H9 (cell line): Measurements from ENCODE around the gene ISY1. TPM values are rescaled to one million over a fixed set of nuclear protein-coding genes. Genes with fewer than 3 reads are reported as not detected.

Experiments used
- DNase-seq: peaks from one replicate; pipeline ENCODE4 v3.0.0-alpha.2; 2017
- H2AFZ ChIP-seq: one replicate; pipeline ENCODE4 v1.6.1; 2013; ENCODE audit warnings: mild to moderate bottlenecking, low read length, control low read depth, moderate library complexity
- H2AK5ac ChIP-seq: 2 replicates; pipeline ENCODE4 v1.6.1; 2013; ENCODE audit warnings: low read length, control low read depth, mixed read lengths; ENCODE audit not compliant: insufficient read length
- H2BK120ac ChIP-seq: one replicate; pipeline ENCODE4 v1.6.1; 2013; ENCODE audit warnings: low read depth, mild to moderate bottlenecking, low read length, control low read depth, inconsistent platforms; ENCODE audit not compliant: poor library complexity, severe bottlenecking
- H2BK12ac ChIP-seq: 2 replicates; pipeline ENCODE4 v1.6.1; 2013; ENCODE audit warnings: low read length, control low read depth, mixed read lengths, low read depth; ENCODE audit not compliant: insufficient read length
- H2BK15ac ChIP-seq: 2 replicates; pipeline ENCODE4 v1.6.1; 2013; ENCODE audit warnings: low read depth, low read length, control low read depth
- H2BK20ac ChIP-seq: one replicate; pipeline ENCODE4 v1.6.1; 2013; ENCODE audit warnings: low read depth, mild to moderate bottlenecking, low read length, control low read depth, inconsistent platforms; ENCODE audit not compliant: poor library complexity, severe bottlenecking
- H2BK5ac ChIP-seq: 2 replicates; pipeline ENCODE4 v1.6.1; 2013; ENCODE audit warnings: low read length, control low read depth, mixed read lengths; ENCODE audit not compliant: insufficient read length
- H3K14ac ChIP-seq: 2 replicates; pipeline ENCODE4 v1.6.1; 2013; ENCODE audit warnings: low read length, control low read depth; ENCODE audit not compliant: insufficient read depth
- H3K18ac ChIP-seq: 2 replicates; pipeline ENCODE4 v1.6.1; 2013; ENCODE audit warnings: low read depth, mild to moderate bottlenecking, mixed read lengths, low read length, control low read depth; ENCODE audit not compliant: insufficient read length
- H3K23ac ChIP-seq: 2 replicates; pipeline ENCODE4 v1.6.1; 2013; ENCODE audit warnings: low read length, control low read depth, mixed read lengths, low read depth; ENCODE audit not compliant: insufficient read length
- H3K23me2 ChIP-seq: 2 replicates; pipeline ENCODE4 v1.6.1; 2013; ENCODE audit warnings: low read depth, mild to moderate bottlenecking, mixed read lengths, low read length, control low read depth; ENCODE audit not compliant: insufficient read length, poor library complexity, severe bottlenecking
- H3K27ac ChIP-seq: 2 replicates; pipeline ENCODE4 v1.5.1; 2013; ENCODE audit warnings: low read length, control low read depth, mixed read lengths, low read depth; ENCODE audit not compliant: insufficient read length
- H3K27me3 ChIP-seq: 2 replicates; pipeline ENCODE4 v1.6.1; 2013; ENCODE audit warnings: low read length, control low read depth, inconsistent platforms; ENCODE audit not compliant: insufficient read depth
- H3K4ac ChIP-seq: 2 replicates; pipeline ENCODE4 v1.6.1; 2013; ENCODE audit warnings: low read depth, mild to moderate bottlenecking, control low read depth, inconsistent platforms, low read length, moderate library complexity
- H3K4me1 ChIP-seq: 2 replicates; pipeline ENCODE4 v1.6.1; 2013; ENCODE audit warnings: low read length, control low read depth, inconsistent platforms; ENCODE audit not compliant: insufficient read depth
- H3K4me2 ChIP-seq: 2 replicates; pipeline ENCODE4 v1.6.1; 2013; ENCODE audit warnings: low read length, control low read depth, mixed read lengths; ENCODE audit not compliant: insufficient read length, insufficient read depth
- H3K56ac ChIP-seq: 2 replicates; pipeline ENCODE4 v1.6.1; 2013; ENCODE audit warnings: low read depth, mild to moderate bottlenecking, mixed read lengths, low read length, control low read depth; ENCODE audit not compliant: insufficient read length
- H3K79me1 ChIP-seq: 2 replicates; pipeline ENCODE4 v1.6.1; 2013; ENCODE audit warnings: low read depth, mild to moderate bottlenecking, moderate library complexity, low read length, control low read depth, inconsistent platforms; ENCODE audit not compliant: insufficient read depth, poor library complexity, severe bottlenecking
- H3K79me2 ChIP-seq: 2 replicates; pipeline ENCODE4 v1.6.1; 2013; ENCODE audit warnings: low read length, control low read depth, inconsistent platforms; ENCODE audit not compliant: insufficient read depth
- H3K9ac ChIP-seq: 2 replicates; pipeline ENCODE4 v1.6.1; 2013; ENCODE audit warnings: low read length, control low read depth, mixed read lengths; ENCODE audit not compliant: insufficient read length; ENCODE audit errors: extremely low read depth
- H3K9me3 ChIP-seq: one replicate; pipeline ENCODE4 v1.6.1; 2013; ENCODE audit warnings: low read depth, low read length, inconsistent platforms; ENCODE audit not compliant: control insufficient read depth
- H3T11ph ChIP-seq: one replicate; pipeline ENCODE4 v1.6.1; 2013; ENCODE audit warnings: mild to moderate bottlenecking, low read length, control low read depth, inconsistent platforms
- H4K20me1 ChIP-seq: one replicate; pipeline ENCODE4 v1.6.1; 2013; ENCODE audit not compliant: control insufficient read depth, insufficient read length, insufficient read depth
- H4K5ac ChIP-seq: 2 replicates; pipeline ENCODE4 v1.6.1; 2013; ENCODE audit warnings: low read depth, mild to moderate bottlenecking, mixed read lengths, low read length, control low read depth; ENCODE audit not compliant: insufficient read length
- H4K8ac ChIP-seq: replicated peaks from 2 replicates; pipeline ENCODE4 v1.6.1; 2013; ENCODE audit warnings: low read length, control low read depth, mixed read lengths, low read depth; ENCODE audit not compliant: insufficient read length
- H4K91ac ChIP-seq: 2 replicates; pipeline ENCODE4 v1.6.1; 2013; ENCODE audit warnings: low read depth, mild to moderate bottlenecking, moderate library complexity, mixed read lengths, low read length, control low read depth; ENCODE audit not compliant: insufficient read length
- H3K27ac Mint-ChIP-seq, 3 experiments: 2 replicates in 2 of 3; 3 replicates in 1 of 3; pipeline ENCODE4 v1.8.0; 2020 to 2021; ENCODE audit warnings: mixed read lengths in 3 of 3, mild to moderate bottlenecking in 1 of 3, moderate library complexity in 1 of 3
- H3K27me3 Mint-ChIP-seq: 2 replicates; pipeline ENCODE4 v1.8.0; 2021; ENCODE audit warnings: low read depth, mild to moderate bottlenecking, moderate library complexity, mixed read lengths
- H3K36me3 Mint-ChIP-seq, 3 experiments: 2 replicates in 2 of 3; 3 replicates in 1 of 3; pipeline ENCODE4 v1.8.0; 2020 to 2021; ENCODE audit warnings: low read depth in 3 of 3, mixed read lengths in 3 of 3; ENCODE audit not compliant: insufficient read depth in 1 of 3
- H3K4me1 Mint-ChIP-seq, 2 experiments: 2 replicates each; pipeline ENCODE4 v1.8.0; 2020; ENCODE audit warnings: mixed read lengths in 2 of 2
- H3K4me3 Mint-ChIP-seq, 2 experiments: 2 replicates in 1 of 2; 3 replicates in 1 of 2; pipeline ENCODE4 v1.8.0; 2020 to 2021; ENCODE audit warnings: mild to moderate bottlenecking in 2 of 2, mixed read lengths in 2 of 2, moderate library complexity in 1 of 2
- H3K9me3 Mint-ChIP-seq, 2 experiments: 2 replicates in 1 of 2; 3 replicates in 1 of 2; pipeline ENCODE4 v1.8.0; 2020; ENCODE audit warnings: mild to moderate bottlenecking in 2 of 2, mixed read lengths in 2 of 2, moderate library complexity in 1 of 2
- WGBS: extraction: QIAGEN DNeasy Blood & Tissue Kit; methylation state at CpG from one replicate; pipeline ENCODE4 v1.1.7; 2013; ENCODE audit warnings: missing lambda C conversion rate, low lambda C conversion rate, mixed read lengths; ENCODE audit not compliant: insufficient read length; ENCODE audit errors: extremely low coverage; 5-methylcytosine and 5-hydroxymethylcytosine counted together
- total RNA-seq: library from RNA; stranded (reverse); gene quantifications from 2 replicates; pipeline ENCODE4 v1.2.1, GENCODE V29; 2021
- TF ChIP-seq, protein P1 (sequence below): fragments of 200-600 bp; sonication (generic); conservative IDR thresholded peaks from 3 replicates; pipeline ENCODE4 v1.8.0; 2021; ENCODE audit warnings: antibody characterized with exemption, mild to moderate bottlenecking

Gene ISY1
- total RNA-seq, 1 experiment from 2014 or later: 28.1 TPM

DNA sequence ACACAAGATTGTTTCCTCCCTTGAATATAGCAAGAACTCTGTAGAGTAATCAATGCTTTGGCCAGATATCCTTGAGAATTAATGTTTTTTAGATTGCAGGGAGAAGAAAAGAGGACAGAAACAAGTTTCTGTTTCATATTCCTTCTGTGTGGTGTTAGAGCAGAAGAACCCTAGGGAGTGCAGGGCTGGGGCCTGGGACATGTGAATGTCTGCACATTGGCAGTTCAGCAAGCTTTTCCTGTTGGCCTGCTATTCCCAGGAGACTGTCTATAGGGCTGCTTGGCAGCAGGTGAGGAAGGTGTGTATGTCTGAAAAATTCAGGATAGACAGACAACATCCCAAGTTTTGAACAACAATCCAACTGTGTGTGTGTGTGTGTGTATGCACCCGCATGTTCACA lies 36.5 kb upstream of the ISY1 start:
- Mint-ChIP-seq H3K4me3 (no peak overlapping the region), H3K9me3 (no peaks in the 10 kb centered on the region), H3K4me1 (no peaks in the 10 kb centered on the region), H3K36me3 (no peaks in the 10 kb centered on the region), H3K27ac (no peak overlapping the region), H3K27me3 (no peaks in the 10 kb centered on the region; the same call in 1 of the 2 replicates)
- no peaks in the 10 kb centered on the region for H3K23me2 ChIP-seq
- H3K56ac ChIP-seq: no peak overlapping the region
- no peak overlapping the region for H3K9ac ChIP-seq
- no peak overlapping the region for H2AFZ ChIP-seq
- H3K79me1 ChIP-seq: no peaks in the 10 kb centered on the region
- no peak overlapping the region for H2AK5ac ChIP-seq
- H3K9me3 ChIP-seq: no peaks in the 10 kb centered on the region
- TF ChIP-seq, protein P1, sequence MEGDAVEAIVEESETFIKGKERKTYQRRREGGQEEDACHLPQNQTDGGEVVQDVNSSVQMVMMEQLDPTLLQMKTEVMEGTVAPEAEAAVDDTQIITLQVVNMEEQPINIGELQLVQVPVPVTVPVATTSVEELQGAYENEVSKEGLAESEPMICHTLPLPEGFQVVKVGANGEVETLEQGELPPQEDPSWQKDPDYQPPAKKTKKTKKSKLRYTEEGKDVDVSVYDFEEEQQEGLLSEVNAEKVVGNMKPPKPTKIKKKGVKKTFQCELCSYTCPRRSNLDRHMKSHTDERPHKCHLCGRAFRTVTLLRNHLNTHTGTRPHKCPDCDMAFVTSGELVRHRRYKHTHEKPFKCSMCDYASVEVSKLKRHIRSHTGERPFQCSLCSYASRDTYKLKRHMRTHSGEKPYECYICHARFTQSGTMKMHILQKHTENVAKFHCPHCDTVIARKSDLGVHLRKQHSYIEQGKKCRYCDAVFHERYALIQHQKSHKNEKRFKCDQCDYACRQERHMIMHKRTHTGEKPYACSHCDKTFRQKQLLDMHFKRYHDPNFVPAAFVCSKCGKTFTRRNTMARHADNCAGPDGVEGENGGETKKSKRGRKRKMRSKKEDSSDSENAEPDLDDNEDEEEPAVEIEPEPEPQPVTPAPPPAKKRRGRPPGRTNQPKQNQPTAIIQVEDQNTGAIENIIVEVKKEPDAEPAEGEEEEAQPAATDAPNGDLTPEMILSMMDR: no peak
- H3K79me2 ChIP-seq: no peaks in the 10 kb centered on the region
- H3T11ph ChIP-seq: no peak overlapping the region
- no peak overlapping the region for H3K27ac ChIP-seq
- H4K91ac ChIP-seq: no peak overlapping the region
- DNase-seq: no peak
- H3K23ac ChIP-seq: no peak overlapping the region
- H2BK15ac ChIP-seq: no peak overlapping the region
- H3K4me1 ChIP-seq: no peaks in the 10 kb centered on the region
- H2BK120ac ChIP-seq: no peak overlapping the region
- H3K4ac ChIP-seq: no peak overlapping the region
- no peak overlapping the region for H3K4me2 ChIP-seq
- no peak overlapping the region for H2BK5ac ChIP-seq
- H4K5ac ChIP-seq: no peak overlapping the region
- WGBS: no CpG with 5 or more reads among the region's 1 CpG
- H4K8ac ChIP-seq: no peak overlapping the region
- no peak overlapping the region for H2BK12ac ChIP-seq
- no peaks in the 10 kb centered on the region for H4K20me1 ChIP-seq
- H2BK20ac ChIP-seq: no peak overlapping the region
- H3K18ac ChIP-seq: no peak overlapping the region
- no peak overlapping the region for H3K14ac ChIP-seq
- H3K27me3 ChIP-seq: no peaks in the 10 kb centered on the region
